SK-N-MC (cell line): Measurements from ENCODE around the gene TMSB10.
"Not testable (repeated sequence)": the region's sequence is repeated elsewhere in the genome, so short reads cannot be mapped to it uniquely, and the experiment has no call there.

Experiments used
- FOXP2 ChIP-seq: optimal IDR thresholded peaks from 2 replicates; pipeline ENCODE3; 2011; ENCODE audit warnings: mild to moderate bottlenecking, moderate library complexity; ENCODE audit not compliant: insufficient read depth; ENCODE audit errors: extremely low read length, control extremely low read depth
- POLR2AphosphoS5 ChIP-seq: IDR thresholded peaks from 2 replicates; pipeline ENCODE4 v1.6.1; 2012; ENCODE audit warnings: mild to moderate bottlenecking, low read depth, low read length, borderline replicate concordance

DNA sequence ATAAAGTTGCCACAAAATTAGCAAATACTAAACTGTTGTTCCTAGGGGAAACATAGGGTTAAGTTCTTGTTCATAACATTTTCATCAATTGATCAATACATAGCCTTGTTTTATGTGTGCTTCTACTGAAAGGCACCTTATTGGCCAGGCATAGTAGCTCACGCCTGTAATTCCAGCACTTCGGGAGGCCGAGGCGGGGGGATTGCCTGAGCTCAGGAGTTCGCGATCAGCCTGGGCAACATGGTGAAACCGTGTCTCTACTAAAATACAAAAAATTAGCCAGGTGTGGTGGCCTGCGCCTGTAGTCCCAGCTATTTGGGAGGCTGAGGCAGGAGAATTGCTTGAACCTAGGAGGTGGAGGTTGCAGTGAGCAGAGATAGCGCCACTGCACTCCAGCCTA lies 32.8 kb upstream of the TMSB10 start:
- TF ChIP-seq FOXP2, POLR2AphosphoS5: not testable (repeated sequence)
